ENCODE data around the gene CXCL1. TPM values are rescaled to one million over a fixed set of nuclear protein-coding genes. Genes with fewer than 3 reads are reported as not detected.

The CXCL1 gene
- total and polyA plus RNA-seq, 2 donors (not counting 1 experiment from before 2014, with no cell fraction given), result 0.24 TPM; not detected in 1

GRCh38 chr4:73892966-73893365, 23.8 kb downstream of the CXCL1 start:
- no peak overlapping the region for H2AFZ ChIP-seq (ENCODE audit: insufficient read depth, low read depth, low read length, poor library complexity, severe bottlenecking)
- WGBS (ENCODE audit: insufficient coverage), result no CpG with 5 or more reads among the region's 3 CpGs
- CTCF ChIA-PET, result no interaction called here

GRCh38 chr4:73894001-73894400, 24.8 kb downstream of the CXCL1 start:
- Mint-ChIP-seq H3K27ac (no peak overlapping the region), H3K4me1 (no peaks in the 10 kb centered on the region), H3K4me3 (no peak overlapping the region), H3K27me3 (no peaks in the 10 kb centered on the region), H3K9me3 (ENCODE audit: insufficient read depth) (no peaks in the 10 kb centered on the region)
- Histone ChIP-seq H3K9me3 (ENCODE audit: control extremely low read depth in 1 of 3, control insufficient read depth in 2 of 3, insufficient read depth in 1 of 3, low read length in 2 of 3) (no peaks in the 10 kb centered on the region), H3K27ac (ENCODE audit: low read length in 2 of 2) (no peak overlapping the region), H3K9ac (ENCODE audit: low read length) (no peak overlapping the region), H3K4me1 (ENCODE audit: control insufficient read depth in 2 of 2, insufficient read depth in 2 of 2, low read length in 2 of 2) (no peaks in the 10 kb centered on the region), H3K79me2 (ENCODE audit: control insufficient read depth, insufficient read depth, low read length) (no peaks in the 10 kb centered on the region), H4K20me1 (ENCODE audit: control insufficient read depth, insufficient read depth, low read length, poor library complexity, severe bottlenecking) (no peaks in the 10 kb centered on the region), H3K4me2 (replicated peaks; ENCODE audit: low read depth, low read length, poor library complexity, severe bottlenecking) (no peak overlapping the region), H3K36me3 (replicated peaks in 1 of 2; ENCODE audit: control extremely low read depth in 1 of 2, control insufficient read depth in 1 of 2, extremely low read depth in 1 of 2, insufficient read depth in 2 of 2, low read length in 1 of 2) (no peaks in the 10 kb centered on the region), H3K4me3 (ENCODE audit: control extremely low read depth in 1 of 5, extremely low read depth in 1 of 5, insufficient read depth in 1 of 5, low read depth in 2 of 5, low read length in 4 of 5) (no peak overlapping the region), H3K27me3 (replicated peaks in 1 of 4; ENCODE audit: control extremely low read depth in 1 of 4, control insufficient read depth in 3 of 4, insufficient read depth in 4 of 4, low read length in 3 of 4) (no peaks in the 10 kb centered on the region), H2AFZ (ENCODE audit: insufficient read depth, low read depth, low read length, poor library complexity, severe bottlenecking) (no peak overlapping the region)
- WGBS (ENCODE audit: insufficient coverage), result no CpG with 5 or more reads among the region's 2 CpGs
- intact Hi-C loops (cut with micrococcal nuclease), result no loop called here
- ATAC-seq (ENCODE audit: low read depth) (no peak), DNase-seq (no peak)
- POLR2A ChIA-PET, result no interaction called here
- CTCF ChIA-PET, result no interaction called here
- TF ChIP-seq EZH2 (IDR thresholded peaks at IDR 0.05; ENCODE audit: borderline replicate concordance, insufficient read depth, low read depth, low read length, poor library complexity, severe bottlenecking) (no peak), CTCF (IDR thresholded peaks at IDR 0.05) (no peak)

More at GRCh38 chr4:73892966-73893365, 23.8 kb downstream of the CXCL1 start:
- H4K20me1 ChIP-seq (ENCODE audit: control insufficient read depth, insufficient read depth, low read length, poor library complexity, severe bottlenecking), result no peaks in the 10 kb centered on the region
- H3K4me3 ChIP-seq (ENCODE audit: control extremely low read depth in 1 of 5, extremely low read depth in 1 of 5, insufficient read depth in 1 of 5, low read depth in 2 of 5, low read length in 4 of 5), result no peak overlapping the region
- H3K27ac Mint-ChIP-seq, result no peak overlapping the region
- no peaks in the 10 kb centered on the region for H3K9me3 ChIP-seq (ENCODE audit: control extremely low read depth in 1 of 3, control insufficient read depth in 2 of 3, insufficient read depth in 1 of 3, low read length in 2 of 3)
- H3K4me1 Mint-ChIP-seq, result no peaks in the 10 kb centered on the region
- ATAC-seq (ENCODE audit: low read depth) (no peak), DNase-seq (no peak)
- H3K9me3 Mint-ChIP-seq (ENCODE audit: insufficient read depth), result no peaks in the 10 kb centered on the region
- H3K4me3 Mint-ChIP-seq, result no peak overlapping the region
- intact Hi-C loops (cut with micrococcal nuclease), result no loop called here
- H3K4me2 ChIP-seq (replicated peaks; ENCODE audit: low read depth, low read length, poor library complexity, severe bottlenecking), result no peak overlapping the region
- H3K4me1 ChIP-seq (ENCODE audit: control insufficient read depth in 2 of 2, insufficient read depth in 2 of 2, low read length in 2 of 2), result no peaks in the 10 kb centered on the region
- no peaks in the 10 kb centered on the region for H3K79me2 ChIP-seq (ENCODE audit: control insufficient read depth, insufficient read depth, low read length)
- no peak overlapping the region for H3K27ac ChIP-seq (ENCODE audit: low read length in 2 of 2)
- no peaks in the 10 kb centered on the region for H3K36me3 ChIP-seq (replicated peaks in 1 of 2; ENCODE audit: control extremely low read depth in 1 of 2, control insufficient read depth in 1 of 2, extremely low read depth in 1 of 2, insufficient read depth in 2 of 2, low read length in 1 of 2)
- POLR2A ChIA-PET, result no interaction called here
- H3K9ac ChIP-seq (ENCODE audit: low read length), result no peak overlapping the region
- TF ChIP-seq EZH2 (IDR thresholded peaks at IDR 0.05; ENCODE audit: borderline replicate concordance, insufficient read depth, low read depth, low read length, poor library complexity, severe bottlenecking) (no peak), CTCF (IDR thresholded peaks at IDR 0.05) (no peak)
- H3K27me3 ChIP-seq (replicated peaks in 1 of 4; ENCODE audit: control extremely low read depth in 1 of 4, control insufficient read depth in 3 of 4, insufficient read depth in 4 of 4, low read length in 3 of 4), result no peaks in the 10 kb centered on the region
- H3K27me3 Mint-ChIP-seq, result no peaks in the 10 kb centered on the region
